HepG2 (cell line): Measurements from ENCODE around the gene GP1BA. TPM values are rescaled to one million over a fixed set of nuclear protein-coding genes. Genes with fewer than 3 reads are reported as not detected.

Source experiments
- AGO2 ChIP-seq: fragments of 200-400 bp; formaldehyde crosslinking; optimal IDR thresholded peaks from 2 replicates; pipeline ENCODE3; 2017; ENCODE audit warnings: mild to moderate bottlenecking, low read depth, low read length, moderate library complexity
- ATF7-NPFF ChIP-seq: sonication (generic); formaldehyde crosslinking; IDR thresholded peaks from 2 replicates; pipeline ENCODE4 v1.8.1; 2023; ENCODE audit warnings: mild to moderate bottlenecking, low read depth, missing genetic modification reagents, moderate library complexity
- E2F5 ChIP-seq: sonication (generic); formaldehyde crosslinking; conservative IDR thresholded peaks from 2 replicates; pipeline ENCODE4 v1.4.0; 2020; ENCODE audit warnings: missing genetic modification reagents
- HMGXB4 ChIP-seq, 2 experiments: sonication (generic) in 1 of 2; formaldehyde crosslinking in 1 of 2; IDR thresholded peaks; 2 replicates each; pipeline versions ENCODE4 v1.4.0 to v1.6.1; 2018 to 2020; ENCODE audit warnings: missing genetic modification reagents in 2 of 2, borderline replicate concordance in 1 of 2, low read depth in 1 of 2, mild to moderate bottlenecking in 1 of 2, missing biosample characterization in 1 of 2
- IKZF4 ChIP-seq: sonication (generic); formaldehyde crosslinking; IDR thresholded peaks from 2 replicates; pipeline ENCODE4 v1.5.1; 2020; ENCODE audit warnings: borderline replicate concordance, mild to moderate bottlenecking, low read depth, missing genetic modification reagents; ENCODE audit errors: not compliant biosample characterization
- KAT8 ChIP-seq: IDR thresholded peaks from 2 replicates; pipeline ENCODE4 v1.6.1; 2016; ENCODE audit warnings: missing genetic modification reagents, missing compliant biosample characterization
- MXD4 ChIP-seq: IDR thresholded peaks from 2 replicates; pipeline ENCODE4 v1.6.1; 2016; ENCODE audit warnings: mild to moderate bottlenecking, missing biosample characterization, missing genetic modification reagents
- SSRP1 ChIP-seq: IDR thresholded peaks from 2 replicates; pipeline ENCODE4 v1.6.1; 2016; ENCODE audit warnings: control low read depth
- ZBTB39 ChIP-seq: sonication (generic); formaldehyde crosslinking; IDR thresholded peaks from 2 replicates; pipeline ENCODE4 v1.5.0; 2020; ENCODE audit warnings: missing genetic modification reagents
- ZNF235 ChIP-seq: sonication (generic); formaldehyde crosslinking; IDR thresholded peaks from 2 replicates; pipeline ENCODE4 v1.8.1; 2023; ENCODE audit warnings: mild to moderate bottlenecking, missing genetic modification reagents, borderline replicate concordance
- ZNF275 ChIP-seq: sonication (generic); formaldehyde crosslinking; IDR thresholded peaks from 2 replicates; pipeline ENCODE4 v1.8.0; 2022; ENCODE audit warnings: missing genetic modification reagents, mild to moderate bottlenecking, inconsistent platforms, borderline replicate concordance
- ZNF333 ChIP-seq: sonication (generic); formaldehyde crosslinking; IDR thresholded peaks from 2 replicates; pipeline ENCODE4 v1.4.0; 2020; ENCODE audit warnings: mild to moderate bottlenecking, missing genetic modification reagents, borderline replicate concordance
- ZNF451 ChIP-seq: sonication (generic); formaldehyde crosslinking; IDR thresholded peaks from 2 replicates; pipeline ENCODE4 v1.5.0; 2020; ENCODE audit warnings: mild to moderate bottlenecking, missing genetic modification reagents
- ZNF543 ChIP-seq: sonication (generic); formaldehyde crosslinking; IDR thresholded peaks from 2 replicates; pipeline ENCODE4 v1.4.0; 2020; ENCODE audit warnings: mild to moderate bottlenecking, missing genetic modification reagents
- ZNF607 ChIP-seq: sonication (generic); formaldehyde crosslinking; IDR thresholded peaks from 2 replicates; pipeline ENCODE4 v1.5.1; 2020; ENCODE audit warnings: missing genetic modification reagents, mild to moderate bottlenecking, borderline replicate concordance
- ZNF616 ChIP-seq: sonication (generic); formaldehyde crosslinking; IDR thresholded peaks from 2 replicates; pipeline ENCODE4 v1.5.0; 2020; ENCODE audit warnings: low read depth, mild to moderate bottlenecking, missing genetic modification reagents
- ZNF619 ChIP-seq: sonication (generic); formaldehyde crosslinking; IDR thresholded peaks from 2 replicates; pipeline ENCODE4 v1.4.0; 2020; ENCODE audit warnings: mild to moderate bottlenecking, missing genetic modification reagents
- ZNF639 ChIP-seq: conservative IDR thresholded peaks from 2 replicates; pipeline ENCODE4 v1.6.1; 2018; ENCODE audit warnings: missing genetic modification reagents
- ZNF7 ChIP-seq: IDR thresholded peaks from 2 replicates; pipeline ENCODE4 v1.6.1; 2016; ENCODE audit warnings: missing biosample characterization, missing genetic modification reagents
- ZNF703 ChIP-seq: sonication (generic); formaldehyde crosslinking; IDR thresholded peaks from 2 replicates; pipeline ENCODE4 v1.5.1; 2020; ENCODE audit warnings: missing genetic modification reagents, mild to moderate bottlenecking, moderate library complexity, borderline replicate concordance
- polyA plus RNA-seq, 8 experiments: library from polyadenylated mRNA; depleted of rRNA in 3 of 8; stranded (reverse) in 7 of 8; unstranded in 1 of 8; fragments of >200 nt; fragmentation: Illumina TruSeq in 4 of 8; extraction: Trizol in 4 of 8; gene quantifications; 2 replicates each; pipeline versions ENCODE4 v1.2.1 to v1.2.3, GENCODE V29; 2011 to 2016; ENCODE audit warnings: low read depth in 4 of 8, missing spikeins in 1 of 8, mixed read lengths in 1 of 8; ENCODE audit not compliant: insufficient read depth in 1 of 8
- total RNA-seq, 5 experiments: library from RNA; depleted of rRNA; stranded (reverse); fragments of >200 nt; fragmentation: Illumina TruSeq; extraction: Trizol; gene quantifications; 2 replicates each; pipeline ENCODE4 v1.2.3, GENCODE V29; 2016; ENCODE audit warnings: low read depth in 1 of 5

GP1BA gene
- total and polyA plus RNA-seq, 2 of the 13 experiments (the other 11 are each of a cell fraction or from before 2014, with no cell fraction given), result not detected

- 0 out of 2 replicates have a peak, but pooled peaks have one; percentile 25 for TF ChIP-seq ZNF275 (CRISPR knock-in tag)
- 0 out of 2 replicates have a peak, but pooled peaks have one; percentile 20 for TF ChIP-seq KAT8 (CRISPR knock-in tag)
- peak; percentile 44; the same call in 1 of the 2 replicates for TF ChIP-seq ZNF543 (CRISPR knock-in tag)
- peak; percentile 43; the same call in 1 of the 2 replicates for TF ChIP-seq ZNF235 (CRISPR knock-in tag)
- peak; percentile 99 for TF ChIP-seq AGO2
- TF ChIP-seq ZNF619 (CRISPR knock-in tag), result peak; percentile 41; the same call in 1 of the 2 replicates
- peak in 1 of 2 experiments; percentile 39; a peak in 2 of 4 replicates for TF ChIP-seq HMGXB4 (CRISPR knock-in tag; IDR thresholded peaks at IDR 0.05; ENCODE audit: borderline replicate concordance in 1 of 2, low read depth in 1 of 2)
- TF ChIP-seq SSRP1, result no peak
- TF ChIP-seq MXD4 (CRISPR knock-in tag), result peak; percentile 62; the same call in 1 of the 2 replicates
- TF ChIP-seq ZBTB39 (CRISPR knock-in tag), result 0 out of 2 replicates have a peak, but pooled peaks have one; percentile 5
- TF ChIP-seq ZNF616 (CRISPR knock-in tag), result peak; percentile 9; the same call in 1 of the 2 replicates
- peak; percentile 81 for TF ChIP-seq IKZF4
- peak; percentile 36; the same call in 1 of the 2 replicates for TF ChIP-seq ZNF639 (CRISPR knock-in tag)
- no peak; the same call in 1 of the 2 replicates for TF ChIP-seq ZNF607 (CRISPR knock-in tag)
- no peak for TF ChIP-seq E2F5 (CRISPR knock-in tag)
- TF ChIP-seq ZNF333 (CRISPR knock-in tag), result peak; percentile 49; the same call in 1 of the 2 replicates
- peak; percentile 74; the same call in 1 of the 2 replicates for TF ChIP-seq ZNF451 (CRISPR knock-in tag)
- no peak for TF ChIP-seq ZNF703 (CRISPR knock-in tag)
- no peak for TF ChIP-seq ZNF7 (CRISPR knock-in tag)
- peak; percentile 22; the same call in 1 of the 2 replicates for TF ChIP-seq ATF7-NPFF (CRISPR knock-in tag)
Observed at GRCh38 chr17:4947411-4948165, 15.5 kb downstream of the GP1BA start (continued).
